Measurements from ENCODE around the gene TMUB1.

Gene TMUB1

DNA sequence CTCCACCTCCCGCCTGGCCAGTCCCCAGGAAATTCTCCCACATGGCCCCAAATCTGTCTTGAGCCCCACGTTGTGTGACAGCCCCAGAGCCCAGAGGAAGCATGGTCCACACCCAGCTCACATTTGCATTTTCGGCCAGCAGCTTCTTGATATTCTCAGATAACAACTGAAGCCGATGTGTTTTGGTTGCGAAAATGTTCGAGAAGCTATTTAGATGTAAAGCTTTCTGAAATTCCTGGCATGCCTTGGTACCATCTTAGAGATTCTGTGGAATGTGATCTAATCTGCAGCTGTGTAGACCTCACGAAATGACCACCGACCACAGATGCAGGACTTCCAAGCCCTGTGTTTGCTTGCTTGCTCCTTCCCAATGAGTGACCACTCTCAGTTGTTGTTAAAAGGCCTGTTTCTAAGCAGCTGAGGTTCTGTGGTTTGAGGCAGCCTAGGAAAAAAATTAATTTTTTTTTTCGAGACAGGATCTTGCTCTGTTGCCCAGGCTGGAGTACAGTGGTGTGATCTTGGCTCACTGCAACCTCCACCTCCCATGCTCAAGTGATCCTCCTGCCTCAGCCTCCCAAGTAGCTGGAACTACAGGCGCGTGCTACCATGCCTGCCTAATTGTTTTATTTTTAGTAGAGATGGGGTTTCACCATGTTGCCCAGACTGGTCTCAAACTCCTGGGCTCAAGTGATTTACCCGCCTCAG lies 15.1 kb downstream of the TMUB1 start:
- no peak for DNase-seq (ENCODE audit: low spot score)

DNA sequence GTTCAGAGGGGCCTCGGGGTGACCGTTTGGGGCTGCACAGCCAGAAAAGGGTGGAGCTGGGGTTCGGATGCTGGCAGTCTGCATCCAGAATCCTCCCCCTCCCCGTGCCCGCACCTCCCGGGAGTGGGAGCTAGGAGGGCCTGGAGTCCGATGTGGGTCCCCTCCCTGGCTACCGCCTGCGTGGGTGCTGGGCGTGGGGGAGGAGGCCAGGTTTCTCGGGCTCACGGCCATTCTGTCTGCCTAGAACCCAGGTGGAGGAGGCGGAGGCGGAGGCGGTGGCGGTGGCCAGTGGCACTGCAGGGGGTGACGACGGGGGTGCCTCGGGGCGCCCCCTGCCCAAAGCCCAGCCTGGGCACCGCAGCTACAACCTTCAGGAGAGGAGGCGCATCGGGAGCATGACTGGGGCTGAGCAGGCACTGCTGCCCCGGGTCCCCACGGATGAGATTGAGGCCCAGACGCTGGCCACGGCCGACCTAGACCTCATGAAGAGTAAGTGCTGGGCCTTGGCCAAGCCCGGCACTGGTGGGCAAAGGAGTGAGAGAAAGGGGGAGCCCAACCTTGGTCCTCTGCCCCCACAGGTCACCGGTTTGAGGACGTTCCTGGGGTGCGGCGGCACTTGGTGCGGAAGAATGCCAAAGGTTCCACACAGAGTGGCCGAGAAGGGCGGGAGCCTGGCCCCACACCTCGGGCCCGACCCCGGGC lies 16.9 kb downstream of the TMUB1 start:
- no peak for DNase-seq (ENCODE audit: low spot score)

DNA sequence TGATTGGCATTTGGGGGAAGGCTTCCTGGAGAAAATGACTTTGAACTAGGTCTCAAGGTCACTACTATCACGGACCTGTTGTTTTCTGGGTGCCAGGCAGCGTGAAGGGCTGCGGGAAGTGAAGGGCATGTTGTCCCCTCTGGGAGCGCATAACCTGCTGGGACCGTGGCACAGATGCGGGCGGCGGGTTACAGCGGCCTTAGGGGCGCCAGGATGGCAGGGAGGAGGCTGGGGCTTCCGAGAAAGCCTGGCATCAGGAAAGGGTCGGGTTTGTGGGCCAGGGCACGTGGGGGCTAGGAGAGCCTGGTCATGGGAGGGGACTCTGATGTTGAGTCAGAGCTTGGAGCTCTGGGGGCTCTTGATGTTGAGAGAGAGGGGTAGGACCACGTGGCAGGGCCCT lies 17.8 kb downstream of the TMUB1 start:
- no peak for DNase-seq (ENCODE audit: low spot score)

DNA sequence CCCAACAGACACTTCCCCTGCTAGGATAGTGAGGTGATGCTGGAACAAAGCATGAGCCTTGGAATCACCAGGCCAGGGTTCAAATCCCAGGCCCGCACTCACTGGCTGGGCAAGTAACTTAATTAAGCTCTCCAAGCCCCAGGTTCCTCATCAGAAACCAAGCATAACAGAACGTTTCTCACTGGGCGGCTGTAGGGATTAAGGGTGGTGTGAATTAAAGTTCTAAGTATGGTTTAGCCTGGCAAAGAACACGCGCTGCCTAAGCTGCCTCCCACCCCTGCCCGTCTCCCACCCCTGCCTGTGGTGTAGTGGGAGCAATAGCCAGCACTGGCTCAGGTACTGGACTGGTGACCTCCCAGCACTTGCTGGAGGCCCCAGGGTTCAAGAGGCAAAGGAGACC lies 18.3 kb downstream of the TMUB1 start:
- no peak for DNase-seq (ENCODE audit: low spot score)

DNA sequence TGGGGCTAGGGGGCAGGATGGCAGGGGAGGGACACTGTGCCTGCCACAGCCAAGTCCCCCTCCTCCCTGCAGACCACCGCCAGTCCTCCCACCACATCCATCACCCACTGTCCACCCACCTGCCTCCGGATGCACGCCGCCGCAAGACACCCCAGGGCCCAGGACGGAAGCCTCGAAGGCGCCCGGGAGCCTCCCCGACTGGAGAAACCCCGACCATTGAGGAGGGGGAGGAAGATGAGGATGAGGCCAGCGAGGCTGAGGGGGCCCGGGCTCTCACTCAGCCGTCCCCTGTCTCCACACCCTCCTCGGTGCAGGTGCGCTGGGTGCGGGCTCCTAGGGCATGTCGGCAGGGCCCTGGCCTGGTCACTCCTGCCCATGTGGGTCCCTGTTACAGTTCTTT lies 18.8 kb downstream of the TMUB1 start:
- no peak for DNase-seq (ENCODE audit: low spot score)

DNA sequence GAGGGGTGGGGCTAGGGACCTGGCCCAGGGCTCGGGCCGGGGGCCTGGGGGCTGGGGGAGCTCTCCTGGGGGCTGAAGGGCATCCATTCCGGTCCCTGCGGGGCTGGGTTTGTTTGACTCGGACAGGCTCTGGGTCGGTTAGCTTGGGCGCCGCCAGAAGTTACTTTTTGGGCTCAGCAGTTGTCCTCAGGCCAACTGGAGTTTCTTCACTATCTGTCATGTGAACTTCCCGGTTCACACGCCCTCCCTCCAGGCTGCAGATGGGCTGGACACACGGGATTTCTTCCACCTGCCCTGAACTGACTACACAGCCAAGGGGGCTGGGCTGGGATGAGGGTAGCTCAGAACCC lies 20.1 kb downstream of the TMUB1 start:
- DNase-seq (ENCODE audit: low spot score): no peak

DNA sequence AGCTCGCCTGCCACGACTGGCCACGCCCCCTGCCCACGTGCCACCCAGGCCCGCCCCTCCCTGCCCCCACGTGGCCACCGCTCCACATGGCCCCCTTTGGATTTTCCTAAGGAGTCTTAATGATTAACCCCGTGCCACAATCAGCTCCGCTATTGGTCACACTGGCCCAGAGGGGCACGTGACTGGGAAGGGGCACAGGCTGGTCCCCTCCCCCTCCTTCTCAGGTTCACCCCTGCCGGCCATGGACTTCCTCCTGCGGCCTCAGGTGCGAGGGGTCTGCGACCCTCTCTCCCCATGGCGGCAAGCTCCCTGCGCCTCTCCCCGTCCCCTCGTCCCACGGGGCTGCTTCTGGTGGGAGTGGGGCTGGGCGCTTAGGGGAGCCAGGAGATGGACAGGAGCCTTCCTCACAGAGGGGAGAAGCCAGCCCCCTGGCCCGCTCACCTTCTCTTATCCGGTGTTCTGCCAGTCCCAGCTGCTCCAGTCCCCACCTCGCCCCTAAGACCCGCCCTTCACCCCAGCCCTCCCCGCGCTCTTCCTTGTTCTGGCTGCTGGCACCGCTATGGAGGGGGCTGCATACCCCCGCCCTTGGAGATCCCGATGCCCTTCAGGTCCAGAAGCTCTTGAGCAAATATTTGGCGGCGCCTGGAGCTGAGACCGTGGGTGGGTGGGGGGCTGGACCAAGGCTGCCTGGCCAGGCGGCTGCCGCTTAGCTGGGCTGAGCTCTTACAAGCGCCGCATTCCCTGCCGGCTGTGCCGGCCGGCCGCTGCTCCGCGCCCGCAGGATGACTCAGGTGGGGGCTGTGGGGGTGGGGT lies 20.7 kb downstream of the TMUB1 start:
- no peak for DNase-seq (ENCODE audit: low spot score)

DNA sequence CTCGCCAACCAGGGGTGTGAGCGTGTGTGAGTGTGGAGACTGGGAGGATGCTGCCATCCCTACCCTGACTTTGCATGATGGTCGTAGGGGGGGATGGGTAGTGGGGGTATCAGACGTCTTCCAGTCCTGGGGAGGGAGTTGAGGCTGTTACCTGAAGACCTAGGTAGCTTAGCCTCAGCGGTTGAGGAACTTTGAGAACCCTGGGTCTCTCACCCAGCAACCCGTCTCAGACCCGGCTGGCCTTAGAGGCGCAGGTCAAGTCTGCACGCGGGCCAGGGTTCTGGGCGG lies 21.2 kb downstream of the TMUB1 start:
- no peak for DNase-seq (ENCODE audit: low spot score)

DNA sequence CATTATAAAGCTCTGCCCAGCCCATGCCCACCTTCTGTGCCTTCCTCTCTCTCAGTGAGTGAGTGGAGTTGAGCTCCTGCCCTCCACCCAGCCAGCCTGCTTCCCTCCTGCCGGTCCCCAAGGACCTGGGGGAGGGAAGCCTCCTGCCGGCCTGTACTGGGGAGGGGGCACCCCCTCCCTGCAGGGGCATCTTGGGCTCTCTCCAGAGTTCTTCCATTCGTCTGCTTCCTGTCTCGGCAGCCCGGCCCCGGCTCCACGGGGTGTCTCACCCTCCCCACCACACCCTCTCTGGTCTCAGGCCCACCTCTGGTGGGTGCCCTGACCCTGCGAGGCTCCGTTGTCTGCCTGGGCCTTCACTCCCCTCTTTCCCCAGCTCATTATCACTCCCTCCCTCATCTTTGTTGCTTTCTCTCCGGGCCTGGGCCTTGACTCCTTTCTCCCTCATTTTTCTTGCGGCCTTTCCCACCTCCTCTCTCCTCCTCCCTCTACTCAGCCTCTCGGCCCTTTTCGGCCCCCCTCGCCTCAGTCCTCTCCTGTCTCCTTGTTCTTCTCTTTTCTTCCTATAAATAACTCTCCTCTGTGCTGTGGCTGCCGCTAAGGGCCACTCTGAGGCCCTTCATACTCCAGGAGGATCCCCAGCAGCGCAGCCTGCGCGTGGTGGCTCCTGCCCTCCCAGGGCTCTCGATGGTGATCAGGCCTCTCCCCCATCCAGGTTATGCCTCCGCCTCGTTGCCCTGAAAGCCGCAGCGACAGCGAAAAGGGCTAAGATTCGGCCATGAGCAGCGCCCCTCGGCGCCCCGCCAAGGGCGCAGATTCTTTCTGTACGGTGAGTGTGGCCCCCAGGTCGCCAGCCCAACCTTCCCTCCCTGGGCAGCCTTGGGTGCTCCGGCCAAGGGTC lies 21.8 kb downstream of the TMUB1 start:
- DNase-seq (ENCODE audit: low spot score): no peak

DNA sequence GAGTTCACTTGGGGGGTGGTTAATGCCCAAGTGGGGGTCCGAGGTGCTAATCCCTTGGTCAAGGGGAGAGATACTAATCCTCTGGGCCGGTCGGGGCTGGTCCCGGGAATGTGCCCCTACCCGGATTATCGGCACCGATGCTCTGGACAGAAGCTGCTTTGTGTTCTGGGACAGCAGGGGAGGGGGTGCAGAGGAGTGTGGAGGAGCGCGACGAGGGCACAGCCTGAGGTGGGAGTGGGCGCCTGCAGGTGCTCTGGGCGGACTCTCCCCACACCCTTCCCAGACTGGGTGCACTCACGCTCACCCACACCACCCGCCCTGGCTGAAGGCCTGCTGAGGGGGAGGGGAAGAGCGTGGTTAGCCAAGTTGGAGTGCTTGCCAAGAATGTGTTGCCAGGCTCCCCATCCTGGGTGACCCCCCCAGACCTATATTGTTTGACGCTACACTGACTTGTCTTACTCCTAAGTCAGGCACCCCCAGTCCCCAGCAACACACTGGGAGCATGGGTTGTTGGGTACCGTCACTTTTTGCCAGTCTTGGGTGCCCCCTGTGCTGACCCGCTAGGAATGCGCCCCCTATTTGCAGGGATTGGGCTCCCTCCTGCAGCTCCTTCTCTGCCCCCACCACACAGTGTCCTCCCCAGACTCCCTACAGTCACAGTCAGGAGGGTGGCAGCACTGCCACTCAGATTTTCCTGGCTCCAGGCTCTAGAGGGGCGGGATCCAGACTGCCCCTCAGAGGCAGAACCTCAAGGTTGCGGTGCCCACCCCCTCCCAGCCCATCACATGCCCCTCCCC lies 22.7 kb downstream of the TMUB1 start:
- DNase-seq (ENCODE audit: low spot score): peak; percentile 65

DNA sequence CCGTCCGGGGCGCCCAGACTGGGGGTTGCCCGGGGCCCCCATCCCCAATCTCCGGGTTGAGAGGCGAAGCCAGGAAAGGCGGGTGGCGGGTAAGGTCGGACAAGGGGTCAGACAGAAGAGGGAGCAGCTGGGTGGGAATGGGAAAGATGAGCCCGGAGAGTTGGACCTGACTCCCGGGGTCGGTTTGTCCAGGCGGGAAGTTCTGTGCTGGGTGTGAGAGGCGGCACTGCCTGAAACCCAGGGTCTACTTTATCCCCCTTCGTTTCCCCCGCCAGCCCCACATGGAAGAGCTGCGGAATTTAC lies 23.2 kb downstream of the TMUB1 start:
- no peak for DNase-seq (ENCODE audit: low spot score)

DNA sequence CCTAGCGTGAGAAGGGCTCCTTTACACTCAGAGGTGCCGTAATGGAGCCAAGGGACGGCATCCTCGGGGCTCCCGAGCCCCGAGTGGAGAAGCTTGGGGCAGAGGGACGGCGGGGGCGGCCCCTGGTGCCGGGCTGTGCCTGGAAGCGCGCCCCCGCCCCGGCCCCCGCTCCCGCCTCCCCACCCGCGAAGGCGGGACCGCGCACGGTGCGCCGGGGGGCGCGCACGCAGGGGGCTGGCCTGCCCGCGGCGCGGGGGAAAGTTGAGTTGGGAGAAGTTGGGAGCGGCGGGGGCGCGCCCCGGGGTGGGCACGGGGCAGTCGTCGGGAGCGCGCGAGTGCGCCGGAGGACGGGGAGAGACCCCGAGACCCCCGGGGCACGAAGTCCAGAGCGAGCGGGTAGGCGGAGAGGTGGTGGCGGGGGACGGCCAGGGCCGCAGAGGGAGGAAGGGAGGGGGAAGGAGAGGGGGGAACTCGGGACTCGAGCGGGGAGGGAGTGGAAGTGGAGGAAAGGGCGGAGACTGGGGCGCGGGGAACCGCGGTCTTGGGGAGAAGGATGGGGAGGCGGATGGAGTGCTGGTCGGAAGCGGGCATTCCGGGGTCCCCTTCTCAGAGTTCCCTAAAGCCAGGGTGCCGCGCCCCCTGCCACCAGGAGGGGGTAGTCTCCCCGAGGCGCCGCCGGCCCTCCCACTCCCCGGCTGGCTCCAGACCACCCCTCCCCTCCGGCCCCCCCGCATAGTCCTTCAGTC lies 23.8 kb downstream of the TMUB1 start, which contains the start of gene SLC4A2:
Gene SLC4A2, plus strand, starts transcription at position 223 of the 746 bp plus-strand sequence. CDS start 2,399 bp downstream, outside the sequence.
- DNase-seq (ENCODE audit: low spot score): peak; percentile 89

DNA sequence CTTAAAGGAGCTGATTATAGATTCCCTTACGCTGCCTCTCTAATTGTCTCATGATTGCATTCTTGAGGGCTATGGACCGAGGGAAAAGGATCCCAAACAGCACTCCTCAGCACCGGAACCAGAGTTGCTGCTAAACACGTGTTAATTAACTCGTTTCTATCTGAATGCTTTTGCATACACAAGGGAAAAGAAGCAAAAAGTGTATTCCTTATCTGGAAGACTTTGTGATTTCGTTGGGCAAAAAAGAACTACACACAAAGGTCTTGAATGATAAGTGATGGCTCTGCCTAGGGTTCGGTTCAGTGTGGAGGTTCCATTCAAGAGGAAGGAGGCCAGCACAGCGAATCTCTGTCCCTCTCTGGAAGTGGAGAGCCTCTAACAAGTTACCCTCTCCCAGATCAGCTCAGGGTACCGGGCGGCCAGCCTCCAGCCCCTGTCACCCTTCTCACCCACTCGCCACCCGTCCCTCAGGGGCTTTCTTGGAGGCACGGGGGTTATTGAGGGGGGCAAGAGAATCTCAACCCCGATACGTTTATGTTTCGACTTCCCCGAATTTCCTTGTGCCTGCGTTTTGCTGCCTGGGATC lies 24.4 kb downstream of the TMUB1 start:
- DNase-seq (ENCODE audit: low spot score): peak; percentile 69

DNA sequence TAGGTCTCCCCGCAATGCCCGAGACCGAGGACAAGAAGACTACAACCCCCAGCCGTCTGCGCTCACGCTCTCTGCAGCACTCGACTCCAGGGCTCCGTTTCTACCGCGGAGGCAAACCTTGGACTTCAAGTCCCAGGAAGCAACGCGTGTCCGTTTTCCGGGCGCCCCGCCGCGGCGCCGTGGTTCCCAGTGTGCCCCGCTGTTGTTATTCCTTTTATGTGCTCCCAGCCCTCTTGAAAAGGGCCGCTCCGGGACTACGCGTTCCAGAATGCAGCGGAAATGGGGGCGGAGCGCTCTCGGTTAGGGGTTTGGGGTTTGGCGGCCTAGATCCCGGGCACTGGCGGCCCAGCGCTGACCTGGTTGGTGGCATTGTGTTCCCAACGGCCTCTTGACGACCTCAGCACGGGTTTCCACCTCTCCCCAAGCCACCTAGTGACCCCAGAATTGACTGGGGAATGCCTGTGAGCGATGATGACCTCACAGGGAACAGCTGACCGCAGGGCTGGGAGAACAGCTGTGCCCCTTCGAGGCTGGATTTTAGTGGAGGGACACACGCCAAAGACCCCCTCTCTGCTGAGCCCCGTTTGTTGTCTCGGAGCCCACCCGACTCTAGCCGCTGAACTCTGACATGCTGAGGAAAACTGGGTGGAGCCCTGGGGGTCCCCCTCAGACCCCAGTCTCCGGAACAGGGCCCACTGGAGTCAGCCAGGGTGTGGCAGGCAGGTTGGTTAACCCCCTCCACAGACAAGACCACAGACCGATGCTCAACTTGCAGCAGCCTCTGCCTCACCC lies 25.1 kb downstream of the TMUB1 start:
- peak; percentile 100 for DNase-seq (ENCODE audit: low spot score)

DNA sequence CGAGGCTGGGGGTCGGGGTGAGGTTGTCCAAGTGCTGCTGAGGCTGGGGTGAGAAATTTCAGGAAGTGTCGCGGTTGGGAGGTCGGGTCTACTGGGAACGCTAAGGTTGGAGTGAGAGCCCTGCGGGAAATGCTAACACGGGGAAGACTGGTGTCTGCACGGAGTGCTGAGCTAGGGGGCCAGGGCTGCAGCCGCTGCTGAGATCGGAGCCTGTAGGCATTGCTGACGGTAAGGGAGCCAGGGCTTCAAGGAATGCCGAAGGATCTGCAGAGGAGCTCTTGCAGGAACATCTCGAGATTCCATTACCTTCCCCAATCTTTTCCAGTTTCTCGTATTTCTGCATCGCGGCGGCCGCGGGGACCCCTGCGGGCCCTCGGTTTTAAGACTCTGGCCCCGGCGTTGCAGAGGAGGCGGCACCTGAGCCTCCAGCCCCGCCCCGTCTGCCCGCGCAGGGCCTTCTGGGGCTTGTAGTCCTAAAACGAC lies 25.7 kb downstream of the TMUB1 start, which contains the start of gene CDK5:
Gene CDK5, minus strand, starts transcription at position 392 of the 483 bp plus-strand sequence. Its CDS starts 49 bp downstream, at position 343.
- DNase-seq (ENCODE audit: low spot score): no peak

DNA sequence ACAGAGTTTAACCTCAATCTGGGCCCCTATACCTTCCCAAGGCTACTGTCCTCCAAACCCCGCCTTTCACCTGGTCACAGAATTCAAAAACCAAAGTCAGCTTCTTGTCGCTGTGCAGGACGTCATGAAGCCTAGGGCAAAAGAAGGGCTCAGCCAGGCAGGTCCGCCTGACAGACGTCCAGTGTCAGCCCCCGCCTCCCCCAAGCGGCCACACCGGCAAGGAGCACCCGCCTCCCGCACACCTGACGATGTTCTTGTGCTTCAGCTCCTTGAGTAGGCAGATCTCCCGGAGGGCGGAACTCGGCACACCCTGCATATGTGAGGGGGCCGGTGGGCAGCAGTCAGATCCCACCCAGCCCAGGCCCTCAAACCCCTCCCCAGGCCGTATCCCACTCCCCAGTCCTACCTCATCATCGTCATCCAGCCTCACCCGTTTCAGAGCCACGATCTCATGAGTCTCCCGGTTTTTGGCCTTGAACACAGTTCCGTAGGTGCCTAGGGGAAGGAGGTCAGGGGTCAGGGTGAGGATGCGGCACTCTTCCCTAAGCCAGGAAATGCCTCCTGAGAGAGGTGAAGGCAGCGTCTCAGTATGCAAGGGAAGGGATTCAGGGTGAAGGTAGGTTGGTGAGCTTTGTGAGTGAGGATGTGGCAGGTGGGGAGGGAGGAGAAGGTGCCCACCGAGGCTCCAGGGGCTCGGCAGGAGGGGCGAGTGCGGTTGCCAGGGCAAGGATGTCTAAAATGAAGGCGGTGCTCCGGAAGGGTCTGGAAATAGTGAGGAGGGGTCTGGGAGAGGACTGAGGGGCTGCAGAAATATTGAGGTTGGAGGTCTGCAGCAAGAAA lies 26.4 kb downstream of the TMUB1 start:
- DNase-seq (ENCODE audit: low spot score): no peak

DNA sequence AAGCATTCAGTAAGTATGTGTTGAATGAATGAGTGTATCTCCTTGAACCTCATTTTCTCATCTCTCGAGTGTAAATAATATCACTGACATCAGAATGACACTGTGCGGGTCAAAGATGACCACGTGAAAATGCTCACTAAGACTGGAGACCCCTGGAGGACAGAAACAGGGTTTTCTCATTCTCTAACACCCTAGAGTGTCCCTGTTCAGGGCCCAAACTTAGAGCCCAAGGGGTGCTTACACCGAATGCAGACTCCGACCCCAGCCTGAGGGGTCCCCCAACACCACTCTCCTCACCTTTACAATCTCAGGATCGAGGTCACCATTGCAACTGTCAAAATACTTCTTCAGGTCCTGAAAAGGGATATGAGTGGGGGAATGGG lies 27.0 kb downstream of the TMUB1 start:
- no peak for DNase-seq (ENCODE audit: low spot score)

DNA sequence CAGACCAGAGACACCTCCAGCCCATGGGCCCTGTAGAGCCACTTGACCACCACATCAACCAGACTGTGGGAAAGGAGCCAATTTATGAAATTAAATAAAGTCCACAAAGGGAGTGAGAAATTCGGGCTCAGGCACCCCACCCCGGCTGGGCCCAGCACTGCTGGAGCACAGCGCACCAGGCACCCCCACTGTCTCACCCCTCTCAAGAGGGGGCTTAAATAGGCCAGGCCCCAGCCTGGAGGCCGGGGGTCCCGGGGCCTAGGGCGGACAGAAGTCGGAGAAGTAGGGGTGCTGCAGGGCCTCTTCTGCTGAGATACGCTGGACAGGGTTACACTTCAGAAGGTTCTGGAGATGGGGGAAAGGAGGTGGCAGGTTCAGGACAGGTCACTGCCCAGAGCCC lies 29.5 kb downstream of the TMUB1 start:
- DNase-seq (ENCODE audit: low spot score): no peak
